ENCODE measurements around the gene PPDPF. TPM values are rescaled to one million over a fixed set of nuclear protein-coding genes. Genes with fewer than 3 reads are reported as not detected.

The PPDPF gene
- total and polyA plus RNA-seq, 2 of the 8 experiments (the other 6 are each of a cell fraction or from before 2014, with no cell fraction given) = 30.5 to 138 TPM

DNA sequence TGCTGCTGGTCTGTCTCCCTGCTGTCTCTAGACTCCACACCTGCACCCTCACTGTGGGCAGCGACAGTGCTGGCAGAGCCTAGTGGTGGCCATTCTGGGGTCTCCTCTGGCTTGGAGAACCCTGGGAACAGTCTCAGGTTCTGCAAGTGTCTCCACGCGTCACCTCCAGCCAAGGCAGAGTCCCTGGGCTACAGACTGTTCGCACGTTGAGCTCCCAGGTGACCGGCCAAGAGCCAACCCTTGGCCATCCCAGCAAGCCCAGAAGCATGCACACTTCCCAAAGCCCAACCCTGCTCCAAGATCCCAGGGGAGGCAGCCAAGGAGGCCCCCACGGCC, 26.5 kb upstream of the PPDPF start:
- Histone ChIP-seq H3K23ac (ENCODE audit: insufficient read length) (no peak overlapping the region), H2BK15ac (ENCODE audit: low read length) (no peak overlapping the region), H3K27me3 (replicated peaks in 1 of 4; ENCODE audit: control insufficient read depth in 3 of 4, extremely low read depth in 1 of 4, insufficient read depth in 3 of 4, low read length in 3 of 4) (peaks cover 3 to 32% (median 31%) of the 10 kb centered on the region in 4 experiments), H3K18ac (ENCODE audit: extremely low read depth, low read length) (no peak overlapping the region), H4K91ac (replicated peaks; ENCODE audit: insufficient read length, low read length) (no peak overlapping the region), H3K36me3 (ENCODE audit: control insufficient read depth in 2 of 4, insufficient read depth in 4 of 4, low read length in 3 of 4) (peaks cover 0 to 8% (median 1%) of the 10 kb centered on the region in 4 experiments; a peak in 5 of 8 replicates), H3K4me1 (replicated peaks in 1 of 4; ENCODE audit: control insufficient read depth in 3 of 4, insufficient read depth in 4 of 4, low read length in 3 of 4) (peaks cover 0 to 18% (median 9%) of the 10 kb centered on the region in 4 experiments; a peak in 6 of 7 replicates), H3K9me3 (ENCODE audit: insufficient read depth in 2 of 2, low read depth in 1 of 2, low read length in 1 of 2) (no peaks in the 10 kb centered on the region), H3K79me2 (ENCODE audit: control insufficient read depth in 1 of 2, insufficient read depth in 2 of 2, low read length in 2 of 2) (no peaks in the 10 kb centered on the region), H3K9ac (replicated peaks in 1 of 4; ENCODE audit: extremely low read depth in 1 of 4, low read depth in 3 of 4, low read length in 3 of 4) (no peak overlapping the region), H4K8ac (ENCODE audit: extremely low read depth, insufficient read depth, low read length) (no peak overlapping the region), H3K56ac (replicated peaks; ENCODE audit: insufficient read length, low read depth, low read length) (no peak overlapping the region), H3K79me1 (ENCODE audit: low read depth, low read length) (no peaks in the 10 kb centered on the region), H2AK5ac (ENCODE audit: low read depth, low read length) (no peak overlapping the region), H2AFZ (ENCODE audit: low read length) (no peak overlapping the region), H2BK120ac (replicated peaks; ENCODE audit: low read depth, low read length) (no peak overlapping the region), H3K4ac (replicated peaks; ENCODE audit: insufficient read length, low read depth, low read length) (no peak overlapping the region), H3K4me3 (ENCODE audit: extremely low read depth in 1 of 4, insufficient read depth in 2 of 4, low read depth in 3 of 4, low read length in 4 of 4) (no peak overlapping the region), H4K5ac (ENCODE audit: insufficient read length, low read depth, low read length) (no peak overlapping the region), H3K23me2 (ENCODE audit: low read depth, low read length) (peaks cover 18% of the 10 kb centered on the region; the same call in 1 of the 2 replicates), H2BK12ac (ENCODE audit: low read depth, low read length) (no peak overlapping the region), H3K27ac (ENCODE audit: low read depth, low read length) (no peak overlapping the region), H2BK5ac (ENCODE audit: low read depth, low read length) (no peak overlapping the region), H3K4me2 (ENCODE audit: insufficient read depth in 1 of 2, low read depth in 2 of 2, low read length in 2 of 2) (no peak overlapping the region), H3K14ac (ENCODE audit: insufficient read length) (no peak overlapping the region), H2BK20ac (ENCODE audit: low read length) (no peak overlapping the region), H4K20me1 (replicated peaks in 1 of 2; ENCODE audit: control insufficient read depth in 1 of 2, insufficient read depth in 2 of 2, low read length in 2 of 2) (peaks cover 0 to 10% of the 10 kb centered on the region in 2 experiments)
- CTCF ChIA-PET (ENCODE audit: partially characterized antibody) = interaction anchor here (0.6 to 1.5 kb wide), 5 partner anchors 45 to 323 kb away, joined by 3 to 6 read pairs (median 3); no protein-coding TSS in a partner anchor
- no peak for FAIRE-seq
- WGBS, 2 experiments (ENCODE audit: extremely low coverage in 1 of 2, insufficient coverage in 1 of 2, insufficient read length in 1 of 2, insufficient replicate concordance in 2 of 2, low coverage in 1 of 2, low lambda C conversion rate in 2 of 2, missing lambda C conversion rate in 1 of 2) = 92% methylated on average over 7 of the region's 7 CpGs; no CpG with 5 or more reads in 1 of the 2 experiments
- POLR2A ChIA-PET (ENCODE audit: partially characterized antibody) = interaction anchor here (1.0 to 2.2 kb wide), 2 partner anchors 27 to 29 kb away, joined by 4 to 6 read pairs; partner anchors contain the start of gene PPDPF
- DNase-seq (ENCODE audit: low read depth in 1 of 2, low spot score in 2 of 2) = no peak
- TF ChIP-seq JUND (IDR thresholded peaks at IDR 0.05; ENCODE audit: low read length) (no peak), PHF8 (conservative IDR thresholded peaks at IDR 0.05; ENCODE audit: low read depth, low read length) (no peak), RXRA (IDR thresholded peaks at IDR 0.05; ENCODE audit: insufficient read depth, low read depth, low read length) (no peak), SP2 (IDR thresholded peaks at IDR 0.05; ENCODE audit: low read length) (no peak), YY1 (IDR thresholded peaks at IDR 0.05; ENCODE audit: low read depth, low read length) (no peak), HDAC2 (IDR thresholded peaks at IDR 0.05; ENCODE audit: borderline replicate concordance in 1 of 2, low read depth in 2 of 2, low read length in 2 of 2) (no peak), GTF2F1 (IDR thresholded peaks at IDR 0.05; ENCODE audit: borderline replicate concordance, low read depth, low read length) (no peak), NANOG (IDR thresholded peaks at IDR 0.05; ENCODE audit: insufficient read depth, low read depth, low read length, poor library complexity, severe bottlenecking) (no peak), EP300 (IDR thresholded peaks at IDR 0.05; ENCODE audit: borderline replicate concordance in 1 of 2, low read depth in 2 of 2, low read length in 2 of 2) (no peak), RBBP5 (IDR thresholded peaks at IDR 0.05; ENCODE audit: borderline replicate concordance, low read depth, low read length) (no peak), SP1 (IDR thresholded peaks at IDR 0.05; ENCODE audit: low read depth, low read length) (no peak)
- TF ChIP-seq, protein P1, sequence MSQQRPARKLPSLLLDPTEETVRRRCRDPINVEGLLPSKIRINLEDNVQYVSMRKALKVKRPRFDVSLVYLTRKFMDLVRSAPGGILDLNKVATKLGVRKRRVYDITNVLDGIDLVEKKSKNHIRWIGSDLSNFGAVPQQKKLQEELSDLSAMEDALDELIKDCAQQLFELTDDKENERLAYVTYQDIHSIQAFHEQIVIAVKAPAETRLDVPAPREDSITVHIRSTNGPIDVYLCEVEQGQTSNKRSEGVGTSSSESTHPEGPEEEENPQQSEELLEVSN (IDR thresholded peaks at IDR 0.05) = no peak

Measured in H1 (cell line).